Subcutaneous adipose tissue (tissue), 4 donors: ENCODE results near the gene KIF26B. TPM values are rescaled to one million over a fixed set of nuclear protein-coding genes. Genes with fewer than 3 reads are reported as not detected.

Source experiments
- CTCF ChIP-seq: fragments of 450-650 bp; IDR thresholded peaks from one replicate; pipeline ENCODE4 v1.5.1; 2016; ENCODE audit warnings: low read depth, mild to moderate bottlenecking, control low read depth, antibody characterized with exemption, moderate library complexity
- total RNA-seq, 4 donors: library from RNA; depleted of rRNA; stranded (reverse); fragments of >200 nt; gene quantifications; one replicate each; pipeline ENCODE4 v1.1.0, GENCODE V29; 2016

Gene KIF26B
- total RNA-seq, 4 donors from 2014 or later = under 0.01 to 0.16 (median under 0.01) TPM

GRCh38 chr1:245407983-245408382 lies 253.2 kb downstream of the KIF26B start:
- TF ChIP-seq CTCF = no peak

GRCh38 chr1:245409341-245410195 lies 254.8 kb downstream of the KIF26B start:
- TF ChIP-seq CTCF = no peak

- no peak for TF ChIP-seq CTCF
Observed at GRCh38 chr1:245411245-245412036, 256.7 kb downstream of the KIF26B start.

- no peak for TF ChIP-seq CTCF
Observed at GRCh38 chr1:245412306-245412705, 257.5 kb downstream of the KIF26B start.

- no peak for TF ChIP-seq CTCF
Observed at GRCh38 chr1:245416781-245417180, 262.0 kb downstream of the KIF26B start.

- no peak for TF ChIP-seq CTCF
Observed at GRCh38 chr1:245418077-245418476, 263.3 kb downstream of the KIF26B start.

- TF ChIP-seq CTCF = no peak
Observed at GRCh38 chr1:245419461-245419978, 264.7 kb downstream of the KIF26B start.
